DND-41 (cell line): ENCODE measurements around the gene KIF5A.

Source experiments
- ATAC-seq: fragments of 200-7000 bp; cut with Tn5 transposase; 3 replicates; pipeline ENCODE4 v1.9.1; 2021; ENCODE audit warnings: low read depth; ENCODE audit not compliant: insufficient read depth
- DNase-seq: peaks from one replicate; pipeline ENCODE4 v3.0.0-alpha.2; 2020
- H2AFZ ChIP-seq: 2 replicates; pipeline ENCODE4 v1.6.0; 2012; ENCODE audit warnings: low read depth, low read length
- H3K27ac ChIP-seq: 2 replicates; pipeline ENCODE4 v1.5.1; 2012; ENCODE audit warnings: low read length, inconsistent platforms
- H3K27me3 ChIP-seq: fragments of 200-600 bp; sonication (generic); 2 replicates; pipeline ENCODE4 v1.6.0; 2012; ENCODE audit warnings: low read length, mild to moderate bottlenecking, inconsistent platforms; ENCODE audit not compliant: insufficient read depth, poor library complexity
- H3K36me3 ChIP-seq: 2 replicates; pipeline ENCODE4 v1.5.1; 2012; ENCODE audit warnings: low read length, inconsistent platforms; ENCODE audit not compliant: insufficient read depth
- H3K4me1 ChIP-seq: 2 replicates; pipeline ENCODE4 v1.5.1; 2012; ENCODE audit warnings: mild to moderate bottlenecking, low read length; ENCODE audit not compliant: insufficient read depth
- H3K4me2 ChIP-seq: 2 replicates; pipeline ENCODE4 v1.6.0; 2012; ENCODE audit warnings: mild to moderate bottlenecking, moderate library complexity, low read length, inconsistent platforms; ENCODE audit not compliant: insufficient read depth
- H3K4me3 ChIP-seq, 2 experiments: fragments of 200-600 bp in 1 of 2; shearing (Covaris generic) in 1 of 2; 2 replicates each; pipeline ENCODE4 v1.5.1; 2012 to 2016; ENCODE audit warnings: inconsistent platforms in 2 of 2, low read length in 2 of 2, mild to moderate bottlenecking in 2 of 2, low read depth in 1 of 2, moderate library complexity in 1 of 2
- H3K79me2 ChIP-seq: 2 replicates; pipeline ENCODE4 v1.6.0; 2012; ENCODE audit warnings: low read length, inconsistent platforms; ENCODE audit not compliant: insufficient read depth
- H3K9ac ChIP-seq: 2 replicates; pipeline ENCODE4 v1.6.0; 2012; ENCODE audit warnings: low read depth, mild to moderate bottlenecking, inconsistent platforms, low read length, moderate library complexity
- H3K9me3 ChIP-seq: 2 replicates; pipeline ENCODE4 v1.5.1; 2012; ENCODE audit warnings: low read length, moderate library complexity, mild to moderate bottlenecking, inconsistent platforms; ENCODE audit not compliant: insufficient read depth, severe bottlenecking
- H4K20me1 ChIP-seq: 2 replicates; pipeline ENCODE4 v1.6.0; 2012; ENCODE audit warnings: low read length; ENCODE audit not compliant: insufficient read depth
- EZH2 ChIP-seq: IDR thresholded peaks from 3 replicates; pipeline ENCODE4 v1.6.1; 2012; ENCODE audit warnings: borderline replicate concordance, low read depth, mild to moderate bottlenecking, moderate library complexity, low read length, inconsistent platforms; ENCODE audit not compliant: severe bottlenecking
- TF ChIP-seq, protein P1 (sequence below): IDR thresholded peaks from 2 replicates; pipeline ENCODE4 v1.5.1; 2012; ENCODE audit warnings: borderline replicate concordance, low read length, moderate library complexity, mild to moderate bottlenecking; ENCODE audit not compliant: poor library complexity, severe bottlenecking; ENCODE audit errors: extremely low read depth

Gene KIF5A

GRCh38 chr12:57583008-57583831, 33.4 kb downstream of the KIF5A start:
- peak; percentile 78 for DNase-seq
- peak; percentile 99 for ATAC-seq
- Histone ChIP-seq H3K4me3 (no peak overlapping the region), H3K4me1 (peaks cover 5% of the 10 kb centered on the region), H3K4me2 (peak overlapping the region; percentile 10; the same call in 1 of the 2 replicates), H3K9me3 (no peaks in the 10 kb centered on the region), H3K27ac (no peak overlapping the region), H3K79me2 (no peaks in the 10 kb centered on the region), H2AFZ (peak overlapping the region; percentile 52; the same call in 1 of the 2 replicates), H3K9ac (no peak overlapping the region), H3K27me3 (peaks cover 18% of the 10 kb centered on the region), H3K36me3 (no peaks in the 10 kb centered on the region), H4K20me1 (no peaks in the 10 kb centered on the region)
- TF ChIP-seq, protein P1, sequence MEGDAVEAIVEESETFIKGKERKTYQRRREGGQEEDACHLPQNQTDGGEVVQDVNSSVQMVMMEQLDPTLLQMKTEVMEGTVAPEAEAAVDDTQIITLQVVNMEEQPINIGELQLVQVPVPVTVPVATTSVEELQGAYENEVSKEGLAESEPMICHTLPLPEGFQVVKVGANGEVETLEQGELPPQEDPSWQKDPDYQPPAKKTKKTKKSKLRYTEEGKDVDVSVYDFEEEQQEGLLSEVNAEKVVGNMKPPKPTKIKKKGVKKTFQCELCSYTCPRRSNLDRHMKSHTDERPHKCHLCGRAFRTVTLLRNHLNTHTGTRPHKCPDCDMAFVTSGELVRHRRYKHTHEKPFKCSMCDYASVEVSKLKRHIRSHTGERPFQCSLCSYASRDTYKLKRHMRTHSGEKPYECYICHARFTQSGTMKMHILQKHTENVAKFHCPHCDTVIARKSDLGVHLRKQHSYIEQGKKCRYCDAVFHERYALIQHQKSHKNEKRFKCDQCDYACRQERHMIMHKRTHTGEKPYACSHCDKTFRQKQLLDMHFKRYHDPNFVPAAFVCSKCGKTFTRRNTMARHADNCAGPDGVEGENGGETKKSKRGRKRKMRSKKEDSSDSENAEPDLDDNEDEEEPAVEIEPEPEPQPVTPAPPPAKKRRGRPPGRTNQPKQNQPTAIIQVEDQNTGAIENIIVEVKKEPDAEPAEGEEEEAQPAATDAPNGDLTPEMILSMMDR, result peak; percentile 96
- TF ChIP-seq EZH2, result no peak

GRCh38 chr12:57584050-57584449, 34.2 kb downstream of the KIF5A start:
- DNase-seq (no peak), ATAC-seq (no peak)
- Histone ChIP-seq H3K4me1 (peaks cover 5% of the 10 kb centered on the region), H3K4me2 (no peak overlapping the region), H3K27me3 (peaks cover 17% of the 10 kb centered on the region), H2AFZ (no peak overlapping the region), H3K27ac (no peak overlapping the region), H3K9me3 (no peaks in the 10 kb centered on the region), H3K9ac (no peak overlapping the region), H3K36me3 (no peaks in the 10 kb centered on the region), H4K20me1 (no peaks in the 10 kb centered on the region), H3K4me3 (no peak overlapping the region), H3K79me2 (no peaks in the 10 kb centered on the region)
- TF ChIP-seq, protein P1, result no peak
- no peak for TF ChIP-seq EZH2

DNA sequence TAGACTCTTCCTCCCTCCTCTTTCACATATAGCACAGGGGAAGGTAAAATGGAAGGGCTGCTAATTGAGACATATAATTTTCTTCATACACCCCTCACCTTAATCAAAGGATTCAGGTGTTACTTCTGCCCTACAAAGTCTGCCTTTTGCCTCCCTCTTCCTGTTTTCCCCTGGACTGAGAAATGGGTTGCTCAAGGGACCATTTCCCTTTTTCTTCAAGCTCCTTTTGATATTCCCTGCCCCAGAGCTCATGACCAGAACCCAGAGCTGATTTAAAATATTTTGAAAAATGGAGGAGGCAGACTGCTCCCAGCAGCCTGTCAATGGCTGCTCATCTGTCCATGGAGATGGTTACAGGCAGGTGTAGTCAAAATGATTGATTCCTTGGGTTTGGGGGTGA, 34.8 kb downstream of the KIF5A start:
- peaks cover 5% of the 10 kb centered on the region for H3K4me1 ChIP-seq
- H3K4me3 ChIP-seq, result no peak overlapping the region
- peaks cover 13% of the 10 kb centered on the region for H3K27me3 ChIP-seq
- H4K20me1 ChIP-seq, result no peaks in the 10 kb centered on the region
- no peaks in the 10 kb centered on the region for H3K79me2 ChIP-seq
- ATAC-seq (no peak), DNase-seq (no peak)
- no peaks in the 10 kb centered on the region for H3K9me3 ChIP-seq
- H3K36me3 ChIP-seq, result no peaks in the 10 kb centered on the region
- no peak overlapping the region for H3K4me2 ChIP-seq
- H3K27ac ChIP-seq, result no peak overlapping the region
- TF ChIP-seq EZH2, result no peak
- TF ChIP-seq, protein P1, result no peak
- 0 out of 2 replicates have a peak overlapping the region, but pooled peaks have one; percentile 11 for H2AFZ ChIP-seq
- H3K9ac ChIP-seq, result no peak overlapping the region
